HG02588 (cell line): Measurements from ENCODE around the gene SPINT3.
A peak's percentile ranks its signal among the peaks of the same experiment; 100 is the strongest.
"Not testable (repeated sequence)": the region's sequence is repeated elsewhere in the genome, so short reads cannot be mapped to it uniquely, and the experiment has no call there.

Experiments
- ATAC-seq: cut with Tn5 transposase; IDR thresholded peaks from one replicate; pipeline ENCODE4 v1.9.1; 2021; ENCODE audit warnings: mild to moderate bottlenecking, moderate library complexity; ENCODE audit not compliant: unreplicated experiment

SPINT3 gene

GRCh38 chr20:45503403-45503802, 12.0 kb downstream of the SPINT3 start:
- no peak for ATAC-seq

- ATAC-seq, result no peak
Measured at GRCh38 chr20:45502561-45502960, 12.9 kb downstream of the SPINT3 start.

DNA sequence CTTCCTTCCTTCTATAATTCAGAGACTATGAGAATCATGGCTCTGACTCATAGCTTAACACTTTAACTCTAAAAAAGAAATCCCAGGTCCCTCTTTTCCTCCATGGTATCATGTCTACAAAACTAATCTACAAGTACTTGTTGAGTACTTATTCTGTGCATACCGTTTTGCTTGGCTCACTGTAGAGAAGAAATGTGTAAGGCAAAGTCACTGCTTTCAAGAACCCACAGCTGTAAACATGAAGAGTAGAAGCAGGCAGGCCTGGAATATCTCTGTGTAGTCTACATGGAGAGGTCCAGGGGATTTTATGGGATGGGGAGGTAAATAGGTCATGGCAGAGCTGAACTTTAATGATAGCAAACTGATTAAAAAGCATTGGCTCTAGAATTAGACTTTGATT, 13.8 kb downstream of the SPINT3 start:
- no peak for ATAC-seq

- ATAC-seq, result no peak
Measured at GRCh38 chr20:45500022-45500421, 15.4 kb downstream of the SPINT3 start.

- ATAC-seq, result no peak
Measured at GRCh38 chr20:45497971-45498494, 17.4 kb downstream of the SPINT3 start.

GRCh38 chr20:45496166-45496565, 19.3 kb downstream of the SPINT3 start:
- ATAC-seq, result no peak

GRCh38 chr20:45495501-45495941, 19.9 kb downstream of the SPINT3 start:
- no peak for ATAC-seq

DNA sequence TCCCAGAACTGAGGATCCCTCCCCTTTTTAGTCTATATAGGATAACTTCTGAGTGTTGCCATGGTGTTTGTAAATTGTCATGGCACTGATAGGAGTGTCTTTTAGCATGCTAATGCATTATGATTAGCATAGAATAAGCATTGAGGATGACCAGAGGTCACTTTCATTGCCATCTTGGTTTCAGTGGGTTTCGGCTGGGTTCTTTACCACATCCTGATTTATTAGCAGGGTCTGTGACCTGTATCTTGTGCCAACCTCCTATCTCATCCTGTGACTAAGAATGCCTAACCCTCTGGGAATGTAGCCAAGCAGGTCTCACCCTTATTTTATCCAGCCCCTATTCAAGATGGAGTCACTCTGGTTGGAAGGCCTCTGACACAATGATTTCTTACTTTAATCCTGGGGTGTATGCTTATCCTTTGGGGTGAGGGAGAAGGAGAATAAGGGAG, 26.3 kb downstream of the SPINT3 start:
- no peak for ATAC-seq

DNA sequence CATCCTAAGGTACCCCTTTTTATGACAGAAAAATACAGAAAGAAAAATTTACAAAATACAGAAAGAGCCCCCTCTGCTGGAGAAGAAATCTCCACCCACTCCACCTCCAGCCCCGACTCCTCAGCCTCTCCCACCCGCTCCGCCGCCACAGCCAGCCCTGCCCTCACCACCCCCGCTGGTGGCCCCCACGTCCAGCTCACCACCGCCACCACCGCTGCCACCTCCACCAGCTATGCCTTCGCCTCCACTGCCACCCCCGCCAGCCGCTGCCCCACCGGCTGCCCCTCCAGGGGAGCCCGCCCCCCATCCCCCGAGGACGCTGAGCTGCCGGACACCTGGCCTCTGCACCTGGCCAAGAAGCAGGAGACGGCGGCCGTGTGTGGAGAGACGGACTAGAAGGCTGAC, 28.2 kb downstream of the SPINT3 start:
- no peak for ATAC-seq

DNA sequence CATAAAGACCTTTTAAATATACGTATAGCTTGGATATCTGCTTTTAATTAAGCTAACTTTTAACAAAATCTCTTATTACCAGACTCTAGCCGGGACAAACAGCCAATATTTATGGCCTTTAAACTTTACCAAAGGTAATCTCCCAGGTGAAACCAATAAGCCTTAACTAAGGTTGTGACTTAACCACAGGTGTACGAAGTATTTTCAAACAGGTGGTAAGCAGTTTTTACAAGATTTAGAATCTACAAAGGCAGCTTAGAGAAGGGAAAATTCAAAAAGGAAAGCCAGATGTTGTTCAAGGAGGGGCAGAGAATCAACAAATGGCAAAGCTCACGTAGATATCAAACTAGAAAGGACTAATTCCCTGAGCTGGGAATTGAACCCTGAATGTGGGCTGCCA, 30.0 kb downstream of the SPINT3 start:
- no peak for ATAC-seq

- no peak for ATAC-seq
Measured at GRCh38 chr20:45484676-45485075, 30.7 kb downstream of the SPINT3 start.

GRCh38 chr20:45479822-45480221, 35.6 kb downstream of the SPINT3 start:
- no peak for ATAC-seq

DNA sequence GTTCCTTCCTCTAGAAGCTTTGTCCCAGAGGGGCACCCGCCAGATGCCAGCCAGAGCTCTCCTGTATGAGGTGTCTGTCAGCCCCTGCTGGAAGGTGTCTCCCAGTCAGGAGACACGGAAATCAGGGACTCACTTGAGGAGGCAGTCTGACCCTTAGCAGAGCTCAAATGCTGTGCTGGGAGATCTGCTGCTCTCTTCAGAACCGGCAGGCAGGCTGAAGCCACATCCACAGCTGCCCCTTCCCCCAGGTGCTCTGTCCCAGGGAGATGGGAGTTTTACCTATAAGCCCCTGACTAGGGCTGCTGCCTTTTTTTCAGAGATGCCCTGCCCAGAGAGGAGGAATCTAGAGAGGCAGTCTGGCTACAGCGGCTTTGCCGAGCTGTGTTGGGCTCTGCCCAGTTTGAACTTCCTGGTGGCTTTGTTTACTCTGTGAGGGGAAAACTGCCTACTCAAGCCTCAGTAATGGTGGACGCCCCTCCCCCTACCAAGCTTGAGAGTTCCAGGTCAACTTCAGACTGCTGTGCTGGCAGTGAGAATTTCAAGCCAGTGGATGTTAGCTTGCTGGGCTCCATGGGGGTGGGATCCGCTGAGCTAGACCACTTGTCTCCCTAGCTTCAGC, 37.8 kb downstream of the SPINT3 start:
- ATAC-seq, result not testable (repeated sequence)

- not testable (repeated sequence) for ATAC-seq
Measured at GRCh38 chr20:45472286-45472685, 43.1 kb downstream of the SPINT3 start.

GRCh38 chr20:45470937-45471336, 44.5 kb downstream of the SPINT3 start:
- ATAC-seq, result peak; percentile 22

GRCh38 chr20:45470262-45470931, 45.0 kb downstream of the SPINT3 start:
- peak; percentile 66 for ATAC-seq

DNA sequence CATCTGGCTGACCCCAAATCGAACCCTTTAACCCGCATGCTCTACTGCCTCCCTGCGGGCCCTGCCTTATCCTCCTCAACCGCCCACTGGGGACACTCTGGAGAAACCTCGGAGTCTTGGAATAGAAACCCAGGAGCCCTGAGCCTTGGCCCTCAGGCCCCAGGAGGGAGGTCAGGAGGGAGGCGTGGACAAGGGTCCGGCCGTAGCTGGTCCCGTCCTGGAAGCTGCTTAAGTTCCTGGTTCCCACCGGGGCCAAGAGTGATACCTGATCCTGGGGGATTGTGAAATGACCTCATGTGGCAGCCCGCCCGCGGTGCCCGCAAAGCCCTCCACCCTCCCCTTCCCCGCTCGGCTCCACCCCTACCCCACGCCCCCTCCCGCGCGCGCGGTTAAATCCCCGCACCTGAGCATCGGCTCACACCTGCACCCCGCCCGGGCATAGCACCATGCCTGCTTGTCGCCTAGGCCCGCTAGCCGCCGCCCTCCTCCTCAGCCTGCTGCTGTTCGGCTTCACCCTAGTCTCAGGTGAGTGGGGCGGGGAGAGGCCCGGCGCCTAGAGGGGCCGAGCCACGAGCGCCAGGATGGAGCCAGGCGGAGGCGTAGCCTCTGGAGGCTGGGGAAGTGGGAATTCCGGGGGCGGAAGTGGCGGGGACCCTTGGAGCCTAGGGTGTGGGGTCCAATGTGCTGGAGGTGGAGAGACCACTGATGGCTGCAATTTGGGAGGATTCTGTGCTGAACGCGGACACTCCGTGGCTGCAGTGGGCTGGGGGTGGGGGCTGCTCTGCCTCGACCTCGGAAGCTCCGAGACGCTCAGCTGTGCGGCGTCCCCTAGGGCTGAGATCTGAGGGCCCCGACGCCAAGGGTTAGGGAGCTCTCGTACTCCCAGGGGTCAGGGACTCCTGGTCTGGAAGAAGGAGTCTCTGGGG, 45.8 kb downstream of the SPINT3 start, which contains the start of gene WFDC2:
WFDC2 (plus strand) TSS at position 418 of the 926 bp plus-strand sequence; CDS start at position 447, 29 bp downstream.
- no peak for ATAC-seq

GRCh38 chr20:45467861-45468260, 47.6 kb downstream of the SPINT3 start:
- no peak for ATAC-seq

DNA sequence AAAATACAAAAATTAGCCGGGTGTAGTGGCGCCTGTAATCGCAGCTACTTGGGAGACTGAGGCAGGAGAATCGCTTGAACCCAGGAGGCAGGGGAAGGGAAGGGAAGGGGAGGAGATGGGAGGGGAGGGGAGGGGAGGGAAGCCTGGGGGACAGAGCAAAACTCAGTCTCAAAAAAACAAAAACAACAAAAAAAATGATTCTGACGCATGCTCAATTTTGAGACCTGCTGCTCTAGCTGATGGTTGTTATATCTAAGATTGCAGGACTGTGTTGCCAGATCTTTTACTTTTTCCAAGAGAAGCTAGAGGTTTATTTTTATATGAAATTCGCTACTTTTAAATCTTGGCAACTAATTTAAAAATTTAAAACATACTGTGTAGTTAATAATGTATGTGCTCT, 48.2 kb downstream of the SPINT3 start:
- ATAC-seq, result no peak

DNA sequence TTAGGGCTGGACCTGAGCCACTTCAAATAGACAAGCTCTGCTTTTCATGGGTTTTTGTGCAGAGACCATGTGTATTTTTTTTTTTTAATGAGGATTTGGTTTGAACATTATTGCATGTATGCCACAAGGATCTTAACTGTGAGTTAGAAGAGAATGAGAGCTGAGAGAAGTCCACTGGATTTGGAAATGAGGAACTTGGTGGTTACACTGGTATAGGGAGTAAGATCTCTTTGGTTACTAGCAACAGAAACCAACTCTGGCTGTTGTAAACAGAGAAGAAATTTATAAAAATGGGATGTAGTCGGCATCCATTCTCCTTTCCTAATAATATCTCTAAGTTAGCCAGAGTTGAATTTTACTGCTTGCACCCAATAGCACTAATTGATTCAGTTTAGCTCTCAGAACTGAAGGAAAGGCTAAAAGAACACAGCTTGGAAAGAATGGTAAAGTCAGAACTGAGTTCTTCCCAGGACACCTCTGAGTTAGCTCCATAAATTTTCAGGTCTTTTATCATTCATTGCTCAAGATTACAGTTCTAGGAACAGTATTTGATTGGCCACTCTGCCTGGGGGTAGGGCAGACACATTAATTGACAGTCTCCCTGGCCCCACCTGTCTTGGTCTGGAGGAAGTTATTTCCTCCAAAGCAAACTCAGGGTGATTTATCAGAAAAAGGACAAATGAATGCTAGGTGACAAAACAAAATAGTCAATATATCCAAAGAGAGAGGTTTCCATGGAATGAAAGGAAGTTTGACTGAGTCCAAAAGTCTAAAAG, 49.7 kb downstream of the SPINT3 start:
- ATAC-seq, result no peak
